GM18861 (cell line): ENCODE results near the gene MSANTD7.
"Not testable (repeated sequence)": the region's sequence is repeated elsewhere in the genome, so short reads cannot be mapped to it uniquely, and the experiment has no call there.

Experiments used
- ATAC-seq: cut with Tn5 transposase; IDR thresholded peaks from one replicate; pipeline ENCODE4 v1.9.1; 2021; ENCODE audit not compliant: unreplicated experiment

MSANTD7 gene, protein sequence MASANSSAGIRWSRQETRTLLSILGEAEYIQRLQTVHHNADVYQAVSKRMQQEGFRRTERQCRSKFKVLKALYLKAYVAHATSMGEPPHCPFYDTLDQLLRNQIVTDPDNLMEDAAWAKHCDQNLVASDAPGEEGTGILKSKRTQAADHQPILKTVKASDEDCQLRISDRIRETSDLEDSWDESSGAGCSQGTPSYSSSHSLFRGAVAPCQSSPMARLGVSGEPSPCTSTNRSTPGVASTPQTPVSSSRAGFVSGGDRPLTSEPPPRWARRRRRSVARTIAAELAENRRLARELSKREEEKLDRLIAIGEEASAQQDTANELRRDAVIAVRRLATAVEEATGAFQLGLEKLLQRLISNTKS

DNA sequence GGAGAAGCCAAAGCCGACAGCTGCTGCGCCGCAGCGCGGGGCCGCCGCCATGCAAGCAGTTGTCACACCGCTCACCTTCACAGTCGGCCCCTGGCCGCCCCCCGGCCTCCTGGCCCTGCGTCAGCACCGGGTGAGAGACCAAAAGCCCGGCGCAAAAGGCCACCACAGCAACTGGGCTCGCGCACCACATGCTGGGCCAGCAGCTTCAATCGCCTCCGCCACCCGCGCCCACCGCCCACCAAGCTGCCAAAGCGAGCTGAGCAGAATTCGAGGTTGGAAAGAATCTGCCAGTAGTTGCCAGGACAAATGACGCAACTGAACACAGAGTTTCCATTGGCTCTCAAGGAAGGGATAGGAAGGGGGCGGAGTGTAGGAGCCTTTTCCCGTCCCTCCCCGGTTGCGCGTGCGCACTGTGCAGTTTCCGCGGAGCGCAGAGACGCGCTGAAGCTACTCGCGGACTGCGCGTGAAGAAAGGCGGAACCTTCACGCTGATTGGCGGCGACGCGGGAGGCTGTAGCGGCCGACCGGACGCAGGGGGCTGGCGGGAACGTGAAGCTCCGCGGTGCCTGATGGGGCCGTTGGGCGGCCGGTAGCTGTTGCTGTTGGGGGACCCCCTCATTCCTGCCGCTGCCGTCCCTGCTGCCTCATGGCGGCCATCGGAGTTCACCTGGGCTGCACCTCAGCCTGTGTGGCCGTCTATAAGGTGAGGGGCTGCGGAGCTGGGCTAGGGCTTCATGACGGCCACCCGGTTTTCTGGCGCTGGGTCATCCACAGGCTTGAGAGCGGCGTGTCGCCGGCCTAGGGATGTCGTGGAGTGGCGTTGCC is at the start of gene MSANTD7, which contains the start of the genes CDNF and HSPA14:
Gene MSANTD7, plus strand, starts transcription at position 550 of the 825 bp plus-strand sequence. CDS start 3,979 bp downstream, outside the sequence.
Gene CDNF, minus strand, starts transcription at position 281 of the 825 bp plus-strand sequence. Its CDS starts 91 bp downstream, at position 190.
Gene HSPA14, plus strand, starts transcription at position 550 of the 825 bp plus-strand sequence. Its CDS starts 97 bp downstream, at position 647.
- peak; percentile 88 for ATAC-seq

DNA sequence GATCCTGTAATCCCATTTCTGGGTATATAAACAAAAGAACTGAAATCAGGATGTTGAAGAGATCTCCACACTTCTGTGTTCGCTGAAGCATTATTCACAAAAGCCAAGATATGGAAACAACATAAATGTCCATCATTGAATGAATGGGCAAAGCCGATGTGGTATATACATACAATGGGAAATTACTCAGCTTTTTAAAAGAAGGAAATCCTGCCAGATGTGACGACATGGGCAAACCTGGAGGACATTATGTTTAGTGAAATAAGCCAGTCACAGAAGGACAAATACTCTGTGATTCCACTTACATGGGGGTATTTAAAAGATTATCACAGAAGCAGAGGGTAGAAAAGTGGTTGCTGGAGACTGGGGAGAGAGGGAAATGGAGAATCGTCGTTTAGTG is 39.5 kb upstream of the MSANTD7 start:
- no peak for ATAC-seq

DNA sequence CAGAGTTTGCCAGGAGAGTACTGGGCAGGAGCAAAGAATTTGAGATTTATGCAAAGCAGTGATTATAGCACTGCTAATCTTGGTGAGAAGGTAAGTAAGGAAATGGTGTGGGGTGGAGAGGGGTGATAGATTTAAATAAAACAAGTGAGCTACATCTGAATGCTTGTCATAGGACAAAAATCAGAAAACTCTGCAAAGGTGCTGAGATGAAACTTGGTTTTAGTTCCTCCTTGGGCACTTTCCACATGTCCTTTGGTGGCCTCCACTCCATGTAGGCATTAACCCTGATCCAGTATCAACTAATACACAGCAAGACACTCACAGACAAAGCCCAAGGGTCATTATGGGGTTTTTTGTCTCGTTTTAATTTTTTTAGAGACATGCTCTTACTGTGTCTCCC is 37.7 kb upstream of the MSANTD7 start:
- ATAC-seq, result no peak

DNA sequence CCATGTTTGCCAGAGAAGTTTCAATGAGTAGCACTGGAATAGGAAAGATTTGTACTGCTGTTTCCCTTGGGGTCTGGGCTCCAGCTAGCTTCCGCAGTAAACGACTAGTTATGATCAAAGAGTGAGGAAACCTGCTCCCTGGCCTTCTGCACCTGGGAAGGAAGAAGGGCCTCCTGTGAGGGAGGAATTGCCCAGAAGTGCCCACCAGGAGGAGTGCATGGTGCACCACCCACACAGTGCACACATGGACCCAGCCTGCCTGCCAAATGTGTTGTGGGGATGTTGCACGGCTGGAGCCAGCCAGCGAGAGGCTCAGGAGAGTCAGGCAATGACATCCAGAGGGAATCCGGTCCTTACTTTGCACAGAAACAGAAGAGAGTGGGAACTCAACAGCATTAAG is 36.4 kb upstream of the MSANTD7 start:
- ATAC-seq, result no peak

DNA sequence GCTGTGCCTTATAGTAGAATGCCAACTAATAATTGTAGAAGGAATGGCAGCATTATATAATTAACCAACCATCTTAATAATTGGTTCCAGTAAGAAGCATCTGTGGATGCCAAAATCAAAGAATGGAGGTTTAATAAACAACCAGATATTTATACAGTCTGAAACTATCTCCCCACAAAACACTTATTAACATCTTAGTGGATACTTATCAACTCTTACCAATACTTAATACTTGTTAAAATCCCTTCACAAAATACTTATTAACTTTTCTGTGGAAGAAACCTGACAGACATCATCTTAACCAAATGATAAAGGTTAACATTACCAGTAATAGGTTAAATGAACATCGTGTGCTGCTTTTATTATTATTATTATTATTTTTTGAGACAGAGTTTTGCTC is 34.3 kb upstream of the MSANTD7 start:
- ATAC-seq, result peak; percentile 45

DNA sequence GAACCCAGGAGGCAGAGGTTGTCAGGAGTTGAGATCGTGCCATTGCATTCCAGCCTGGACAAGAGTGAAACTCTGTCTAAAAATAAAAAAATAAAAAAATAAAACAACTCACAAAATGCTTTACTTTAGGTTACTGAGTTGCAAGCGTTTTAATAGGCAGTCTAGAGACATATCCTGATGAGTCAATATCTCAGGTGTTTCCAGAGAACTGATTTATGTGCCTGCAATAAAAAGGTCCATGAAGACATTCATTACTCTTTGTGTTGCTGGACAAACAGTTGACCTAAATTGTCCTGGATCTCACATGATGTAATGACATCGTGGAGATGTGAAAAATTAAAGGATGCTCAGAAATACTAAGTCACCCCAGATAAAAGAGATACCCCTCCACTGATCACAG is 31.8 kb upstream of the MSANTD7 start:
- ATAC-seq, result no peak

DNA sequence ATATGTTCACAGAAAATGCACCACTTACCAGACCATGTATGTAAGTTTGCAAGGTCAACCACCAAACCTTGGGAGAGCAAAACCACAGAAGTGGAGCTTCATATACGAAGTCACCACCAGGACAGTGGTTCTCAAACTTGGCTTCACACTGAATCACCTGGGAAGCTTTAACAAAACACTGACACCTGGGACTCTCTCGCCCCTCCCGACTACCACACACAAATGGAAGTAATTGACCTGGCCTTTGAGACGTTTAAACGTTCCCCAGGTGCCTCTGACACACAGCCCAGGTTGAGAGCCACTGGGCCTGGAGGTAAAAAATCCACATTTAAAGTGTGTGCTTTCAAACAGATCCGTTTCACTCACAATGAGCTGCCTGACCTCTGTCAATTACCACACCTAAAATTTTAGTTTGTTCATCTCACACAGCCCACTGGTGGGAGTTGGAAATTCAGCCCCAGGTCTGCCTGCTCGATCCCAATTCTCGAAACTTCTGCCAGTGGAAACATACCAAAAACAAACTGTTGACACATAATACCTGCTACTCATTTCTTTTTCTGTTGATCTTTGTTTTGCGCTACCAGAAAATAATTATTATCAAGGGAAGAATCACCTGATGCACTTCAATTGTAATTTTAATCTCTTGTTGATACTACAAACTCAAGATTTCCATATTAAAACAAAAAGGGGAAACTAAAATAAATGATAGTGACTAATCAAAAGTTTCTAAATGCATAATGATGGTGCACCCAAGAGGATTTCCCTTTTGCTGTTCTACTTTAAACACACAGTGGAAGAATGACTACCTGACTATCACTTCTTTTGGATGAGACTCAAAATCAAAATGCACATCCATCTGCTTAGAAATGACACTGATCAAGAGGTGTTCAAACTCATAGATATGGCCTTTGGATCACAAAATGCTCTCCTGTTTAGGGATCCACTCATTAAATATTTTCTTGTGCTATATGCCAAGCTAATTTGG is 26.8 kb upstream of the MSANTD7 start:
- no peak for ATAC-seq

DNA sequence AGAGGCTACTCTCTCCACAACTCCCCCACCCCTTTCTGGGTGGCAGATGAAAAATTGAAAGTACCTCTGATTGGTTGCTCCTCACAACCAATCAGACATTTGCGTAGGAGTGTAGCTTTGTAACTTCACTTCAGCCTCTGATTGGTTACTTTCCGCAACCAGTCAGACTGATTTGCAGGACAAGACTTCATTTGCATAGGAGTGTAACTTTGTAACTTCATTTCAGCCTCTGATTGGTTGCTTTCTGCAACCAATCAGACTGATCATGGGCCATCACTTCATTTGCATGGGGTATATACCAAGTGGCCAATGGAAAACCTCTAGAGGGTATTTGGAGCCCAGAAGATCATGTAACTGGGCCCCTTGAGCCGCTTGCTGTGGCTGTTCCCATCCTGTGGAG is 25.8 kb upstream of the MSANTD7 start:
- no peak for ATAC-seq

DNA sequence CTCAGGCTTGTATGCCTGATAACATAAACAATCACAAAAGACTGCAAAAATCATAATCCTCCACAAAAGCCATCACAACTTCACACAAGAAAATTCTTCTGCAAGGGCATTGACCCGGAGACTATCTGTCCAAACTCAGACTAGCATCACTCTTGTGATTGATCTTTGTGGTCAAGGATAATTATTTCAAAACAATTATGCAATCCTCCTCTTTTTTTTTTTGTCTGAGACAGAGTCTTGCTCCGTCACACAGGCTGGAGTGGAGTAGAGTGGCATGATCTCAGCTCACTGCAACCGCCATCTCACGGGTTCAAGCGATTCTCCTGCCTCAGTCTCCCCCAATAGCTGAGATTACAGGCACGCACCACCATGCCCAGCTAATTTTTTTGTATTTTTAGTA is 22.4 kb upstream of the MSANTD7 start:
- ATAC-seq, result no peak

DNA sequence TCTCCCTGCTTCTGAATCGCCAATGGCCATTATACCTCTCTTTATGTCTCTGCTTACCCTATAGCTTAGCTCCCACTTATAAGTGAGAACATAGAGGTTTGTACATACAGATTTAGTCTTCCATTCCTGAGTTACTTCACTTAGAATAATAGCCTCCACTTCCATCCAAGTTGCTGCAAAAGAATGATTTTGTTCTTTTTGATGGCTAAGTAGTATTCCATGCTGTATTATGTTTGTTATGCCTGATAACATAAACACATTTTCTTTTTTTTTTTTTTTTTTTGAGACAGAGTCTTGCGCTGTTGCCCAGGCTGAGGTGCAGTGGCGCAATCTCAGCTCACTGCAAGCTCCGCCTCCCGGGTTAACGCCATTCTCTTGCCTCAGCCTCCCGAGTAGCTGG is 21.4 kb upstream of the MSANTD7 start:
- not testable (repeated sequence) for ATAC-seq

DNA sequence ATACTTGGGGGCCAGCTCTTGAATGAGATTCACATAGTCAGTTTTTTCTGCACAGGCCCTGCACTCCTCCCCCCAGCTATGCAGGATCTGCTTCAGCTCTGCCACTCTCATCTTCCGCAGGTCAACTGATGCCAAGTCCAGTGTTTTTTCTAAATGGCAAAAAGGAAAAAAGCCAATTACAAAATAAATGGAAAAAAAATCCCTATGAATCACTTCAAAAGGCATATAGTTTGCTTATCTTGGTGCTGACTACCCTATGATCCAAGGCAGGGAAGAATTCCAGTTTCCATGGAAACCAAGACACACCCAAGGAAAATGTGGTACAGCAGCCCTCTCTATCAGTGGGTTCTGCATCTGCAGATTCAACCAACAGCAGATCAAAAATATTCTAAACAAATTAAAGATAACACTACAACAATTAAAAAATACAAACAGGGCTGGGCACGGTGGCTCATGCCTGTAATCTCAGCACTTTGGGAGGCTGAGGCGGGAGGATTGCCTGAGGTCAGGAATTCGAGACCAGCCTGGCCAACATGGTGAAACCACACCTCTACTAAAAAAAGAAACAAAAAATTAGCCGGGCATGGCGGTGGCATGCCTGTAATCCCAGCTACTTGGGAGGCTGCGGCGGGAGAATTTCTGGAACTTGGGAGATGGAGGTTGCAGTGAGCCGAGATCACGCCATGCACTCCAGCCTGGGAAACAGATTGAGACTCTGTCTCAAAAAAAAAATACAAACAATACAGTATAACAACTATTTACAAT is 17.9 kb upstream of the MSANTD7 start:
- no peak for ATAC-seq

DNA sequence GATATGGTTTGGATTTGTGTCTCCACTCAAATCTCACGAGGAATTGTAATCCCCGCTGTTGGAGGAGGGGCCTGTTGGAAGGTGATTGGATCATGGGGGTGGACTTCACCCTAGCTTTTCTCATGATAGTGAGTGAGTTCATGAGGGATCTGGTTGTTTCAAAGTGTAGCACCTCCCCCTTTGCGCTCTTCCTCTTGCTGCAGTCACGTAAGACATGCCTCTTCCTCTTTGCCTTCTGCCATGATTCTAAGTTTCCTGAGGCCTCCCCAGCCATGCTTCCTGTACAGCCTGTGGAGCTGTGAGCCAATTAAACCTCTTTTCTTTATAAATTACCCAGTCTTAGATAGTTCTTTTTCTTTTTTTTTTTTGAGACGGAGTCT is 17.3 kb upstream of the MSANTD7 start:
- no peak for ATAC-seq

DNA sequence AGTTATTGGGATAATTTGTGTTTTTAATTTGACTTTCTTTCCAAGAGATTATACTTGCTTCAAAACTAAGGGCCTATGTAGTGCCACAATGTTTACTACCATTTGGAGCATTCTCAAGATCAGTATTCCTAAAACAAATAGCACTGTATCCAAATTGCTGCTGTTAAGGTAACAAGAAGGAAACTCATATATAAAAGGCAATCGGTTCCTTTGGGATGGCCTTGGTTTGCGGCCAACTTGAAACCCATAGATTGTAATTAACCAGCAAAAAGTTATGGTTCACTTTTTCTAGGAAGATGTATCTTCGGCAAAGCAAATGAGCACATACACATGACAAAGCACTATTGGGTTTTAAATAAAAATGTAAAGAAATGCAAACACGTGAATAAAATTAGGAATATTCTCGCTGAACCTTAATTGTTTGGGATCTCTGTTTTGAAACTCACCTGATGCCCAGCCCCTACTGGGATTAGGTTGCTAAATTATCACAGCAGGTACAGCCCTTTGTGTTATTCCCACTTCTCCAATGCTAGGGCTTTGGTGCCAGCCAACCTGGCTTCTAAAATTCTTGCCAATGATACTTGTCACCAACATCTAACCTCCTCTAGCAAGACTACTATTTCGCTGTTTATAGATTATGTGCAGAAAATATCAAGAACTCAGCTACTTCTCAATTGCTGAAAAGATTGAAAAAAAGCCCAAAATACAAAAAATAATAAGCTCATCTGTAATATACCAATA is 16.3 kb upstream of the MSANTD7 start:
- no peak for ATAC-seq

DNA sequence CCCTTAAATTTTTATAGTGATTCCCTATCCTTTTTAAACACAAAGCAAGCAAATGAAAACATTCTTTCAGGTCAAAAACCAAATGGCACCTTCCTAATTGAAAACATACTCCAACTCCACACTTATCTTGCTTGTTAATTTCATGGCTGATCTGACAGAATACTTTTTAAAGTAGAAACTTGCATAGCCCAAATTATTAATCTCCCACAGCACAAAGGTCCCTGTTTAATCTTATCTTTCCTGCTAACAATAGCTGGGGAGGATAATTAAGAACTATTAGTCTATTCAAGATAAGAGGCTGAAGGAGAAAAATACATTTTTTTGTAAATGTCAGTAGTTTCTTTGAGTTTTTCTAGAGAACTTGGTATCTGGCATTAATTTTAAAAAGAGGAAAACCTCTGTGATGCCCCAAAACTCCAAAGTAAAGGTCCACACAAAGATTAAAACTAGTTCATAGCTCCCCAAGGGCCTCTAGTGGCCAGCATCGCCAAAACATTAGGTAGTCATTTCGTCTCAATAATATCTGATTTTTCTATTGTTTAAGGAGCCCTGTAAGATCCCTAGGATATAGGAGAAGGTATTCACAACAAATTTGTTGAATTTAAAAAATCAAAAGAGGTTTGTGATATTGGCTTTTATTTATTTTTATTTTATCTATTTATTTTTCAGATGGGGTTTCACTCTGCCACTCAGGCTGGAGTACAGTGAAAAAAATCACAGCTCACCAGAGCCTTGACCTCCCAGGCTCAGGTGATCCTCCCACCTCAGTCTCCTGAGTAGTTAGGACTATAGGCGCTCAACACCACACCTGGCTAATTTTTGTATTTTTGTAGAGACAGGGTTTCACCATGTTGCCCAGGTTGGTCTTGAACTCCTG is 15.0 kb upstream of the MSANTD7 start:
- ATAC-seq, result no peak

DNA sequence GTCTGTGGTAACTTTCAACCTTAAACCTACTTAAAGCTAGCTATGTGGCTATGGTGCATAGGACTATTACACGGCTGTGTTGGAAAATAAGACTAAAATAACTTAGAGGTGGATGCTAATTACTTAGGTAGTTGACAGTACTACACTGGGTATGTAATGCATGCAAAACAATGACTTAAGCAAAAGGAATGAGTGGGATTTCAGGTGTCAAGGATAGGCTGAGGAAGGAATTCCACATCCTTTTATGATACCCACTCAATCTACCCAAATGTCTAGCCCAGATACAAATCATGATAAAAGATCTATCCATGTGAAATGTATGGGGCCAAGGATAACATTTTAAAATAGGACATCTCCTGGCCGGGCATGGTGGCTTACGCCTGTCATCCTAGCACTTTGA is 14.1 kb upstream of the MSANTD7 start:
- no peak for ATAC-seq

DNA sequence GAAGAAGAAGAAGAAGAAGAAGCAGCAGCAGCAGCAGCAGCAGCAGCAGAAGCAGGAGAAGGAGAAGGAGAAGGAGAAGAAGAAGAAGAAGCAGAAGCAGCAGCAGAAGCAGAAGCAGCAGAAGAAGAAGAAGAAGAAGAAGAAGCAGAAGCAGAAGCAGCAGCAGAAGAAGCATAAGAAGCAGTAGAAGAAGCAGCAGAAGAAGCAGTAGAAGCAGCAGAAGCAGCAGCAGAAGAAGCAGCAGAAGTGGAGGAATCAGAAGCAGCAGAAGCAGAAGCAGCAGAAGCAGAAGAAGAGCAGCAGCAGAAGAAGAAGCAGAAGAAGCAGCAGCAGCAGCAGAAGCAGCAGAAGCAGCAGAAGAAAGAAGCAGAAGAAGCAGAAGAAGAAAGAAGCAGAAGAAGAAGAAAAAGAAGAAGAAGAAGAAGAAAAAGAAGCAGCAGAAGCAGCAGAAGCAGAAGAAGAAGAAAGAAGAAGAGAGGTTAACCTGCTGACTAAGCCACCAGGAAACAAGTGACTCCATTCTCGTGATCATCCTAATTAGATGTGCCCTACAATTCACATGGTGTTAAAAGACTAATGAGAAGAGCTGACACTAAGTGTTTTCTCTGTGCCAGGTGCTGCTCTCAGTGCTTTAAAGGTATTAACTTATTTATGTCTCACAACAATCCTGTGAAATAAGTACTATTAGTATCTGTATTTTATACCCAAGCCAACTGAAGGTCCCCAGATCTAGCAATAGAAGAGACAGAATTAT is 11.9 kb upstream of the MSANTD7 start:
- no peak for ATAC-seq

DNA sequence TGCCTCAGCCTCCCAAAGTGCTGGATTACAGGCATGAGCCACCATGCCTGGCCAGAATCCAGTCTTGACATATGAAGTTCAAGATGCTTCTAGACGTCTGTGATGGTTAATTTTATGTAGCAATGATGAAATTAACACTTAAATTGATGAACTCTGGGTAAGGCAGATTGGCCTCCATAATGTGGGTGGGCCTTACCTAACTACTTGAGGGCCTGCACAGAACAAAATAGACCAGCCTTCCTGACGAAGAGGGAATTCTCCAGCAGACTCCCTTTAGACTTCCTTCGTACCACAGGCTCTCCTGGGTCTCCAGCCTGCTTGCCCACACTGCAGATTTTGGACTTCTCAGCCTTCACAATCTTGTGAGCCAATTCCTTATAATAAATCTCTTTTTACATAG is 5.0 kb upstream of the MSANTD7 start:
- ATAC-seq, result no peak

DNA sequence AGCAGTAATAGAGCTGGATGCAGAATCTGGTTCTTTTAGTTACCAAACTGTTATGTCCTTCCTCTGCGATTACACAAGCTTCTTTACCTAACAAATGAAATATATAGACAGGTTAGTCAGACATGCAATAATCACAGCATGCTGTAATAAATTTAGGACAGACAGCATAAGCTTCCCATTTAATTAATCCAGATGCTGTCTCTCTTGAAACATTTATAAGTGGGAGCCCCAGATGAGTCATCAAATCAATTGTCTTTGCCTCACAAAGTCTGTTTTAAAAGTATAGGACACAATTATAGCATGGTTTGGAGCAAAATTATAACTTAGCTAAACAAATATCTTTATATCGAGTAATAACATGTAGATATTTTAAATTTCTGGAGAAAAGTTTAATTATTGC is 1.9 kb upstream of the MSANTD7 start:
- no peak for ATAC-seq
